HL-60/S4 treated with phorbol 12-myristate 13-acetate at 8.2 ng/mL for 4 days and 3 days (cell line): ENCODE measurements around the gene CDC45.
"Not testable (repeated sequence)": the region's sequence is repeated elsewhere in the genome, so short reads cannot be mapped to it uniquely, and the experiment has no call there.

Experiments used
- in situ Hi-C: fragments of 300-500 bp; cut with MboI; formaldehyde crosslinking; loops from 2 replicates; pipeline ENCODE4 v1.15.0; 2022; ENCODE audit warnings: low sequenced_read_pairs

The CDC45 gene, protein sequence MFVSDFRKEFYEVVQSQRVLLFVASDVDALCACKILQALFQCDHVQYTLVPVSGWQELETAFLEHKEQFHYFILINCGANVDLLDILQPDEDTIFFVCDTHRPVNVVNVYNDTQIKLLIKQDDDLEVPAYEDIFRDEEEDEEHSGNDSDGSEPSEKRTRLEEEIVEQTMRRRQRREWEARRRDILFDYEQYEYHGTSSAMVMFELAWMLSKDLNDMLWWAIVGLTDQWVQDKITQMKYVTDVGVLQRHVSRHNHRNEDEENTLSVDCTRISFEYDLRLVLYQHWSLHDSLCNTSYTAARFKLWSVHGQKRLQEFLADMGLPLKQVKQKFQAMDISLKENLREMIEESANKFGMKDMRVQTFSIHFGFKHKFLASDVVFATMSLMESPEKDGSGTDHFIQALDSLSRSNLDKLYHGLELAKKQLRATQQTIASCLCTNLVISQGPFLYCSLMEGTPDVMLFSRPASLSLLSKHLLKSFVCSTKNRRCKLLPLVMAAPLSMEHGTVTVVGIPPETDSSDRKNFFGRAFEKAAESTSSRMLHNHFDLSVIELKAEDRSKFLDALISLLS

DNA sequence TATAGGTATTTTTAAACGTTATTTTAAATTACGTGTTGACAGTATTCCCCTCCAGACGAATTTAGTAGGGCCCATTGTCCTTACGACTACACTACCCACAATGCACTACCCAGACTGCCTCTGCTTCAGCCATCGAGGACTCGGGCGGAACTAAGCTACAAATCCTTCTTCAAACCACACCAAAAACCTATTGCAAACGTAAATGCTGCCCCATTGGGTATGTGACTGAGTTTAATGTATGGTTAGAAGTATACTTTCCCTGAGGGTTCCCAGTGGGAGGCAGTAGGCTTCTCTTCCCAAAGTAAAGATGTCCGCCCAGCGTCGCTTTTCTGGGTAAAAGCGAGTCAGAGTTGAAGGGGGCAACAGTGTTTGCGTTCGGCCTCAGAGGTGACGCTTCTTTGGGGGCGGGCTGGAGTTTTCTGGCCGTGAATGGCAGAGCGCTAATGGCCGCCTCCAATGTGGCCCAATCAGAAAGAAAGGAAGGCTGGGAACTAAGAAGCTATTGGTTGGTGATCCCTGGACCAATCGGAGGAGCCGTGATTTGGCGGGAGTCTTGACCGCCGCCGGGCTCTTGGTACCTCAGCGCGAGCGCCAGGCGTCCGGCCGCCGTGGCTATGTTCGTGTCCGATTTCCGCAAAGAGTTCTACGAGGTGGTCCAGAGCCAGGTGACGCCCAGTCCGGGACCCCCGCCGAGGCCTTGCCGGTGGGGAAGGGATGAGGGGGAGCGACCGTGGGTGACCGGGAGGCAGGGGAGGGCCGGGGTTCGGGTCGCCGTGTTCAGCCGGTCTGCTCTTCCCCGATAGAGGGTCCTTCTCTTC is at the start of gene CDC45:
CDC45 (plus strand) TSS at position 566 of the 818 bp plus-strand sequence; CDS start at position 615, 49 bp downstream.
- in situ Hi-C loops: no loop called here

DNA sequence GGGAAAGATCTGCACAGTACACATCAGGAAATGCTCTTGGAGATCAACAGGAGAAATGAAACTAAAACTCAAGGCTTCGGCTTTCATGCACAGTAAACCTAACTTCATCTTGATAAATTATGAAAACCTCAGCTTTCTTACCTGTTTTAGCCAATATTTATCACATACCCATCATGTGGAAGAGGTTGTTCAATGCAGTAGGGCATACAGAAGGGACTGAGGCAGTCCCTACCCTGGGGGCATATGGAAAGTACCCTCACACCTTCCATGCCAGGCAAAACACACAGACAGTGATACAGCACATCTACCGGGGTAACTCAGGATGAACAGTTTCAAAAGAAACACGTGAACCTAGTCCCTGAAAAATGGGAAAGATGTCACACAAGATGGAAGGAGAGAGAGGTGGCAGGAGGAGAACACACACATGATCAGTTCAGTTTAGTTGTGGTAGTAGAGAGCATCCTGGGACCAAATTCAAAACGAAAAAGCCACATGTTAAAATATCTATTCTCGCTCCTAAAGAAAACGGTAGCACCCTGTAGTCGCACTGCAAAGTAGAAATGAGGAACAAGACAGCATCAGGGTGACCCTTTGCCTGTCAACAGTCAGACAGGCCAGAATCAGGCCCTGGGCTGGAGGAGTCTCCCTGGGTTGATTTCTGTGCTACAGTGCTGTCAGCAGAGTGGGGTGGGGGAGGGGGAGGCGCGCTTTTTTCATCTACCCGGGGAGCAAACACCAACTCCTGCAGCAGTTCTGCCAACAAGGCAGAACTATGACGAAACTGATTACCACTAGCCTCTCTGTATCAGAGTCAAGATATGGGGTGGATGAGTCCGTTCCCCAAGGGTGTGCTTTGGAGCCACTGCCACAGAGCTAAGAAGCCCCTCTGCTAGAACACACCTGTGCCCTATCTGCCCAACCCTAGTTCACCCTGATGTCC is 49.5 kb upstream of the CDC45 start:
- in situ Hi-C loops: no loop called here

DNA sequence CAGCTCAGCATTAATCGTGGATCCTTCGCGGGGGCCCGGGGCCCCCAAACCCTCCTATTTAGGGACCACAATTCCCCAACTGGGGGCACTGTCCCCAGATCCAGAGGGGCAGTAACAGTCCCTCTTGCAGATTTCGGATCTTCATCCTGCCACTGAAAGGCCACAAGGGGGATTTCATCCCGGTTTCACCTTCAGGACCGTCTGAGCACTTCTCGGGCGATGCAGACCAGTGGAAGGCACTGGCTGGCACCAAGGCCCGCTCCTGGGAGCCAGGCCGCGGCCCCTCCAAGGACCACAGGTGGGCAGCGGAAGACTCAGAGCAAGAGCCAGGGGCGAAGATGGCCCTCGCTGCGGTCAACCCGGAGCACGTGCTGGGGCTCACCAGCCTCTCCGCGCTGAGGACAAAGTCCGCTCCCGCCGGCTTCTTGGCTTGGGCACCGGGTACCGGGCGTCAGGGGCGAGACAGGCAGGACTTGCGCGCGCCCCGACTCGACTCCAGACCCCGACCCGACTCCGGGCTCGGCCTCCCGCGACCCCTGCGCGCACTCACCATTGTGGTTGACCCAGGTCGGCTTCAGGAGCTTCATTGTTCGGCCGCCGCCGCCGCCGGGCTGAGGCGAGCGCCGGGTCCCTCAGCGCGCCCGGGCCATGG is 48.7 kb upstream of the CDC45 start:
- in situ Hi-C loops: no loop called here

DNA sequence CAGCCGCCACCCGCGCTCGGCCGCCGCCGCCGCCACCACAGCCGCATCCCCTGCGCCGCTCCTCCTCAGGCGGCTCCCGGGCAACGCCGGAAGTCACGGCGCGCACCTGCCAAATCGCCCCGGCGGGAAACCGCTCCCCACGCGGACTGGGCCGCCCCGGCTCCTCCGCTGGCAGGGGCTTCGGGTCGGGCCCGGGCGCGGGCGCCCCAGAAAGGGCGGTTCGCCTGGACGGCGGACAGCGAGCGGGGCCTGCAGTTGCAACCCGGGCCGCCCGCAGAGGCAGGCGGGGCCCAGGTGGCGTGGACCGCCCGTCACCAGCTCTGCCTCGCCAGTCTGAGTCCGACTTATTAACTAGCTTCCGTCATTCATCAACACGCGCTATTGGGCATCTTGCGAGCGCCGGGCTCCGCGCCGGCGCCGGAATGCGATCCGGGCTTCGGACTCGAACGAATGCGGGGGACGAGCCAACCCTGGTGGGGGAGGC is 48.0 kb upstream of the CDC45 start, which contains the start of gene HIRA:
HIRA (minus strand) TSS at position 85 of the 484 bp plus-strand sequence. CDS start 257 bp downstream, outside the sequence.
- in situ Hi-C loops: no loop called here

DNA sequence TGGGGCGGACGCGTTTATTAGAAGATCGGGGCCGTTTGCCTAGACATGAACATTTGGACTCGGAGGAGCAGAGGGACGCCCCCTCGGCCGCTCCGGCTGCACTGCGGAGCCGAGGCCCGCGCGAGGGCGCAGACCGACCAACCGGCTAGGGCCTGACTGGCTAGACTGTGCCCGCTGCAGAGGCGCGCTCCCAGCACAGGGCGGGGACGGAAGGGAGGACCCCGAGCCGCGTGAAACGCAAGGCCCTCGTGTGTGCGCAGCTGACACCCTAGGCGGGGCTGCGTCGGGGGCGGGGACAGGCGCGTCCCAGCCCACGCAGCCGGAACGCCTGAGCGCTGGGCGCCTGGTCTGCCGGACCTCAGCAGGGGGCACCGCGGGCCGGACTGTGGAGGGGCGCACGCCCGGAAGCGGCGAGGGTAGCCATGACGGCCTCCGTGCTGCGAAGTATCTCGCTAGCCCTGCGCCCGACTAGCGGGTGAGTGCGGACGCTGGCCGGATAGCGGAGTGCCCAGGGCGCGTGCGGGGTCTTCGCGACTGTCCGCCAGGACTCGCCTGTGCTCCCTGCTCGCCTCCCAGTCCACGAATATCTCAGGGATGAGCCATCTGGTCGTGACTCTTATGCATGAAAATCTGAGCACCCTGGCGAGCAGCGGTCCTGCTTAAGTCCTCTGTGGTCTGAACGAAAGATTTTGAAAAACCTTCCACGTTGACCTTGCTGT is 47.4 kb upstream of the CDC45 start, which contains the start of gene MRPL40:
MRPL40 (plus strand) TSS at position 413 of the 719 bp plus-strand sequence; CDS start at position 423, 10 bp downstream.
- in situ Hi-C loops: no loop called here

DNA sequence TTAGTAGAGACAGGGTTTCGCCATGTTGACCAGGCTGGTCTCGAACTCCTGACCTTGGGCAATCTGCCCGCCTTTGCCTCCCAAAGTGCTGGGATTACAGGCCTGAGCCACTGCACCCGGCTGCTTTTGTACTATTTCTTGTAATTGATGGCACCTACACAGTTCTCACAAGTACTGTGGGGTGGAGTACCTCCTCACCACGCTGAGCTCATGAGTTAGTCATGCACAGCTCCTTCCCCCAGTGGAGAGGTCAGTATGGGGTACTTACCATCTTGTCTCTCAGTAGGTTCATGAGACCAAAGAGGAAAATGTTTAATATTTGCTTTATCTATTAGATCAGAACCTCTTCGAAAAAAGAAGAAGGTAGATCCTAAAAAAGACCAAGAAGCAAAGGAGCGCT is 45.3 kb upstream of the CDC45 start:
- in situ Hi-C loops: no loop called here

DNA sequence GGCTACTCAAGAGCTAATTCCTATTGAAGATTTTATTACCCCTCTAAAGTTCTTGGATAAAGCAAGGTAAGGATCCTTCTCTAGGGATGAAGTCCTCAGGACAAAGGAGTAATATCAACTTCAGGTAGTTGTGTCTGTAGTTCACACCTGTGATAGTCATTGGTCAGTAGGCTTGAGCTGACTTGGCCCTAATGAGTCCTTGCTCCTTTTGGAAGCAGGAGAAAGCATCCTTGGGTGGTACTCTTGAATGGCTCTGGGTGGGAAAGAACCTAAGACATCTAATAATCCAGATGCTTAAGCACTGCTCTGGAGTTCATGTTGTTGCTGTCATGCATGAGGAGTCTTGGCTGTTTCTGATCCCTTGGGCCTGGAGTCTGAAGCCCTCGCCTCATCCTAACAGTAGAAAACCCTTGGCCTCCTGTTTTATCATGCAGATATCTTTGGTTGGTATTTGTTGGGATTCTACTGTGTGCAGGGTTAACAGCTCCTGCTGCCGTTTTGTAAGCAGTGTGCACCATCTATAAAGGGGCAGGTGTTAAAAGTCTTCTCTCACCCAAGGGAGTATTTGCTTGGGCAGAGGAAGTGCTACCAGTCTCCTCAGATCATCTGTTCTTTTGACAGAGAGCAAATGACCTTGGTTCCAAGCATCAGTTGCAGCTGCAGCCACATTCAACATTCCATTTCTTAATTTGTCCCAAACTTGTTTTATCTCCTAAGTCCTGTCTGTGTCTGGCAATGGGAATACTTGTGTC is 44.7 kb upstream of the CDC45 start:
- in situ Hi-C loops: no loop called here

DNA sequence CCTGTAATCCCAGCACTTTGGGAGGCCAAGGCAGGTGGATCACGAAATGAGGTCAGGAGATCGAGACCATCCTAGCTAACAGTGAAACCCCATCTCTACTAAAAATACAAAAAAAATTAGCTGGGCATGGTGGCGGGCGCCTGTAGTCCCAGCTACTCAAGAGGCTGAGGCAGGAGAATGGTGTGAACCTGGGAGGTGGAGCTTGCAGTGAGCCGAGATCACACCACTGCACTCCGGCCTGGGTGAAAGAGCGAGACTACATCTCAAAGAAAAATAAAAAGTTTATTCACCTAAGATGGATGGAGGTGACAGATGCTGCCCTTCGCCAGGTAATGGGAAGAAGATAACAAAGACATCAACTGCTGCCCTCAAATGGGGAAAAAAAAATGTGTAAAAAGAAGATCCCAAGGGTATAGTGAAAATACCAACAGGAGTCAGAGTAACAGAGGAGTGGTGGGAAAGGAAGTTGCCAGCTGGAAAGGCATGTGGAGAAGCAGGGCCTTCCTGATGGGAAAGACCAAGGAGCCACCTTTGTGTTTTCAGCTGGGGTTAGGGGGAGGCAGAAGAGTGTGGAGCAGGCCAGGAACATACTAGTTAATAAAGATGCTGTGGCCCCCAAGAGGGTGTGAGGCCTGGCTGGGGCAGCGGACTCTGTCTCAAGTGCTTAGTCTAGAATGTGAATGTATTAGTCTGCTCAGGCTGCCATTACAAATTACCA is 43.1 kb upstream of the CDC45 start:
- in situ Hi-C loops: not testable (repeated sequence)

DNA sequence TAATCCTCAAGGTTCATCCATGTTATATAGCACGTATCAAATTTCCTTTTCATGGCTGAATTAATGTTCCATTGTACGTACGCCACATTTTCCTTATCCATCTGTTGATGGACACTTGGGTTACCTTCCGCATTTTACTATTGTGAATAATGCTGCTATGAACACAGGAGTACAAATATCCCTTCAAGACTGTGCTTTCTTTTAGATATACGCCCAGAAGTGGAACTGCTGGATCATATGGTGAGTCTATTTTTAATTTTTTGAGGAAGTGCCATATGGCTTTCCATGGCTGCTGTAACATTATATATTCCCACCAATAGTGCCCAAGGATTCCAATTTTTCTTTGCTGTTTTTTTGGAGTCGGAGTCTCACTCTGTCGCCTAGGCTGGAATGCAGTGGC is 41.4 kb upstream of the CDC45 start:
- in situ Hi-C loops: no loop called here

DNA sequence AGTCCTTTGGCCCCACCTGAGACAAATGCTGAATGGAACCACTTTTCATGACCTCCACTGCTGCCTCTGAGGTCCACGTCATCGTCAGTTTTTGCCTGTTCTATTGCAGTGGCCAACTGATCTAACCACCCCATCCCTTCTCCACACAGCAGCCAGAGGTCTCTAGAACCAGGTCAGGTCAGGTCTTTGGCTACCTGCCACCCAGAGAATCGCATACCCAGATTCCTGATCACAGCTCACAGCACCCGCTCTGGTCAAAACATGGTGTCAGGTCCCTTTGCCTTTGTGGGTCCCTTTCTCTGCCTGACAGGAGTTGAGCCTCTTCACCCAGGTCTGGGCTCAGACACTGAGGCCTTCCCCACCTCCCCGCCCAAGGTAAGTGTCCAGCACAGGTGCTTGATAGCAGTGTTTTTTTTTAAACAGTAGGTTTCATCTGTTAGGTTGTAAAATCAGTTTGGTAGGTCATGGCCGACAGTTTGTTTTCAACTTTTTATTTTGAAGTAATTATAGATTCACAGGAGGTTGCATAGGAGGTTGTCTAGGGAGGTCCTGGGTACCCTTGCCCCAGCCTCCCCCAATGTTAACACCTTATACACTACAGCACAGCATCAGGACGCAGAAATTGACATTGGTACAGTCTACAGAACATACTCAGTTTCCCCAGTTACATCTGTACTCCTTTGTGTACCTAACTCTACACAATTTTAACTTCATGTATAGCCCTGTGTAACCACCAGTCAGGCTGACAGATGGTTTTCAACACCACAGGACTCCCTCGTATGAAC is 39.1 kb upstream of the CDC45 start:
- in situ Hi-C loops: no loop called here

DNA sequence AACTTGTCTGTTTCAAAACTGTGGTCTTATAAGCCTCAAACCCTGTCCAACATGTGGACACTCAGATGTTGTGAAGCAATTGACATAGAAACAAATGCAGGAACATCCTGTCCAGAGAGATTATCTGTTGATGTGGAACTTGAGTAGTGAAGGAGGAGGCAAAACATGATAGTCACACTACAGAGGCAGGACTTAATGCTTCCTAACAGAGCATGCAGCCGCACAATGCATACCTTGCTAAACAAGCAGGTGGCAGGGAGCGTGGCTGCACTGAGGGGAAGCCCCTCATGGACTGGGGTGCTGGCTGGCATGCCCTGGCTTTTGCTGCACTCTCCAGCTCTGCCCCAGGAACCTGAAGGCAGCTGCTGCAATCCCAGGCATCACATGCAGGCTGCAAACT is 37.6 kb upstream of the CDC45 start:
- in situ Hi-C loops: no loop called here

DNA sequence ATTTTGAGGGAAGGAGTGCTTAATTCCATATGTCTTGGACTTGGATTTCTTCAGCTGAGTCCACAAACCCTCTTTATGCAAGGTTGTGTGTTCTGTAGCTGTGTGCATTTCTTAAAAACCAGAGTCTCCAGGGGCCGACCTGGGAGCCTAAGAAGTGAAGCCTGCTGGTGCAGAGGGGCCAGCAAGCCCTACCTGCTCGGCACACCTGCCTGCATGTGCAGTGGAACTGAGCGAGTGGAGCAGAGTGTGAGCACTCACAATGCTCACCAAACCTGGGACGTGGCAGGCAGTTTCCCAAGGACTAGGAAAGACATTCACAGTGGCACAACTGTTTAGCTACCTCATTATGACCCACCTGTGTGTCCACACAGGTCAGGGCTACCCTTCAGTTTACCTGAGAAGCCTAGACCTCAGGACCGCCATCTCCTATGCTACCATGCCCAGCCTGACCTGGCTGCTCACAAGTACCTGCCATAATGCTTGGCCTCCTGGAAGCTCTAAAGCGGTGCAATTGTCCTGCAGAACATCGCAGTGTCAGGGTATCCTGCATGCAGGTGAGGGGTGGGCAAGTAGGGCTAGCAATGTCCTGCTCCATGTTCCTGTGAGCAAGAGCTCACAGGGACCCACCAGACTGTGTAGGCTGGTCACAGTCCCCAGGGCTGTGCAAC is 36.0 kb upstream of the CDC45 start:
- in situ Hi-C loops: no loop called here

DNA sequence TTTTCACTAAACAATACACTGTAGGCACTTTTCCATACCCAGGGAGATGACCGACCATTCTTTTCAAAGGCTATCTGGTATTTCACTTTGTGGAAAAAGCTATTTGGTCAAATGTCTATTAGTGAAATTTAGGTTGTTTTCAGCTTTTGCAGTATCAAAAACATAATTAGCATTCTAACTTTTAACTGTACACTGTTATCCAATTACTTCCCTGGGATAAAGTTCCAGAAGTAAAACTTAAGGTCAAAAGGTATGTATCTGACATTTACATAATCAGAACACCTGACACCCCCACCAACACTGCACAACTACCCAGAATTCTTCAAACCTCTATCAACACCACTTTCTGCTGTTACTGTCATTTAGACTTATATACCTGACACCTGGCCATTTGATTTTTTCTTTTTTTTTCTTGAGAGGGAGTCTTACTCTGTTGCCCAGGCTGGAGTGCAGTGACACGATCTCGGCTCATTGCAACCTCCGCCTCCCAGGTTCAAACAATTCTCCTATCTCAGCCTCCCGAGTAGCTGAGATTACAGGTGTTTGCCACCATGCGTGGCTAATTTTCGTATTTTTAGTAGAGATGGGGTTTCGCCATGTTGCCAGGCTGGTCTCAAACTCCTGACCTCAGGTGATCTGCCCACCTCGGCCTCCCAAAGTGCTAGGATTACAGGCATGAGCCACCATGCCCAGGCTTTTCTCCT is 34.3 kb upstream of the CDC45 start:
- in situ Hi-C loops: not testable (repeated sequence)

DNA sequence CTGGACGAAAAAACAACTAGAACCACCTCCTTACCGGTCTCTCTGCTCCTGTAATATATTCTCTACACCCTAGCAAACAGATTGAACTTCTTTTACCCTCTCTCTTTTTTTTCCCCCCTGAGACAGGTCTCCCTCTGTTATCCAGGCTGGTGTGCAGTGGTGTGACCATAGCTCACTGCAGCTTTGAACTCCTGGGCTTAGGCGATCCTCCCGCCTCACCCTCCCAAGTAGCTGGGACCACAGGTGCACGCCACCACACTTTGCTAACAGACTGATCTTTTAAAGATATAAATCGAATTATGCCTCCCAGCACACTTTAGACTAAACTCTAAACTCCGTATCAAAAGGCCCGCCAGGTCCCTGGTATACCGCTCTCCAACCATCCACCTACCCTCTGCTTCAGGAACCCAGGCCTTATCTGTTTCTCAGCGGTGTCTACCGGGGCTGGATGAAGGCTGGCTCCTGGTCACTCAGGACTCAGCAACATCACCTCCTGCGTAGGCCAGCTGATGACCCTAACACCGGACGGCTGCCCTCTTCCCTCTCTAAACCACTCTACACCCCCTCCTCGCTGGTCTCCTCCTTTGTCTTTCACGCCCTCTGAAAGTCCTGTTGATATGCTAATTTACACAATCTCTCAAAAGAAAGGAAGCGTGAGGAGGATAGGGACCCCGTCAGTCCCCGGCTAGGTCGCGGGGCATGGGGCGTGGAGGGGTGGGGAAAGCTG is 33.0 kb upstream of the CDC45 start:
- in situ Hi-C loops: no loop called here
